Endothelial cell of umbilical vein (primary cell): ENCODE data around the gene PTPRK. TPM values are rescaled to one million over a fixed set of nuclear protein-coding genes. Genes with fewer than 3 reads are reported as not detected.

Experiments
- BruUV-seq: library from RNA; stranded (reverse); fragments of 400-500 nt; replicated peaks from 2 replicates; lab custom pipeline; 2021; lab: Mats Ljungman, UMichigan
- CTCF ChIA-PET: fragments of 300-600, 350-600 bp; sonication (Branson Sonifier 250); formaldehyde crosslinking; loops from one replicate; lab custom pipeline; 2021; ENCODE audit warnings: antibody characterized with exemption, inconsistent platforms; lab: Charles Lee
- POLR2A ChIA-PET: fragments of 300-600, 350-600 bp; sonication (Branson Sonifier 250); formaldehyde crosslinking; loops from one replicate; lab custom pipeline; 2021; ENCODE audit warnings: antibody characterized with exemption, inconsistent platforms; lab: Charles Lee
- DNase-seq: peaks from one replicate; pipeline ENCODE4 v3.0.0-alpha.2; 2011; ENCODE audit warnings: low read depth, low spot score
- FAIRE-seq: peaks from 2 replicates; lab custom pipeline; 2011; peaks lifted over from hg19 to GRCh38; lab: Jason Lieb, UNC
- H2AFZ ChIP-seq: 2 replicates; pipeline ENCODE4 v1.6.0; 2012; ENCODE audit warnings: low read depth, low read length, control low read depth, inconsistent platforms
- H3K27ac ChIP-seq: 2 replicates; pipeline ENCODE4 v1.5.1; 2011; ENCODE audit warnings: low read depth, mild to moderate bottlenecking, control low read depth, low read length, moderate library complexity; ENCODE audit not compliant: insufficient read depth
- H3K27me3 ChIP-seq, 2 experiments: 2 replicates each; pipeline versions ENCODE4 v1.6.0 to v1.6.1; 2011; ENCODE audit warnings: low read length in 2 of 2, mixed read lengths in 1 of 2; ENCODE audit not compliant: control insufficient read depth in 2 of 2, insufficient read depth in 2 of 2
- H3K36me3 ChIP-seq, 2 experiments: 2 replicates in 1 of 2; 3 replicates in 1 of 2; pipeline ENCODE4 v1.5.1; 2011; ENCODE audit warnings: low read length in 2 of 2, mild to moderate bottlenecking in 1 of 2, moderate library complexity in 1 of 2; ENCODE audit not compliant: control insufficient read depth in 2 of 2, insufficient read depth in 2 of 2; ENCODE audit errors: extremely low read depth in 1 of 2
- H3K4me1 ChIP-seq: 3 replicates; pipeline ENCODE4 v1.5.1; 2011; ENCODE audit warnings: mild to moderate bottlenecking, low read length; ENCODE audit not compliant: control insufficient read depth, insufficient read depth; ENCODE audit errors: extremely low read depth
- H3K4me2 ChIP-seq: 2 replicates; pipeline ENCODE4 v1.6.1; 2011; ENCODE audit warnings: low read length, control low read depth, mixed read lengths; ENCODE audit not compliant: insufficient read depth
- H3K4me3 ChIP-seq, 3 experiments: fragments of 200-600 bp in 1 of 3; sonication (generic), shearing (Covaris generic) in 1 of 3; replicated peaks in 1 of 3; 2 replicates each; pipeline ENCODE4 v1.5.1; 2011 to 2016; ENCODE audit warnings: control low read depth in 3 of 3, low read length in 3 of 3, mild to moderate bottlenecking in 2 of 3, inconsistent platforms in 1 of 3, low read depth in 1 of 3, moderate library complexity in 1 of 3; ENCODE audit not compliant: insufficient read depth in 1 of 3
- H3K79me2 ChIP-seq: 2 replicates; pipeline ENCODE4 v1.6.0; 2012; ENCODE audit warnings: low read length, inconsistent platforms; ENCODE audit not compliant: control insufficient read depth, insufficient read depth
- H3K9ac ChIP-seq: replicated peaks from 2 replicates; pipeline ENCODE3; 2011; ENCODE audit warnings: low read length, control low read depth; ENCODE audit not compliant: insufficient read depth; ENCODE audit errors: extremely low read depth
- H3K9me1 ChIP-seq: replicated peaks from 3 replicates; pipeline ENCODE4 v1.6.0; 2011; ENCODE audit warnings: mild to moderate bottlenecking, low read length; ENCODE audit not compliant: control insufficient read depth, insufficient read depth; ENCODE audit errors: extremely low read depth
- H3K9me3 ChIP-seq: replicated peaks from 2 replicates; pipeline ENCODE4 v1.5.1; 2012; ENCODE audit warnings: low read length, inconsistent platforms; ENCODE audit not compliant: control insufficient read depth, insufficient read depth
- H4K20me1 ChIP-seq: replicated peaks from 2 replicates; pipeline ENCODE3; 2011; ENCODE audit warnings: mild to moderate bottlenecking, low read length; ENCODE audit not compliant: control insufficient read depth, insufficient read depth; ENCODE audit errors: extremely low read depth
- EZH2 ChIP-seq: IDR thresholded peaks from 2 replicates; pipeline ENCODE4 v1.6.1; 2012; ENCODE audit warnings: borderline replicate concordance, low read depth, mild to moderate bottlenecking, moderate library complexity, low read length, inconsistent platforms; ENCODE audit not compliant: severe bottlenecking
- FOS ChIP-seq: IDR thresholded peaks from 2 replicates; pipeline ENCODE4 v1.6.1; 2011; ENCODE audit warnings: mild to moderate bottlenecking, low read length, moderate library complexity, borderline replicate concordance; ENCODE audit not compliant: insufficient read depth
- GATA2 ChIP-seq: IDR thresholded peaks from 2 replicates; pipeline ENCODE4 v1.7.0; 2011; ENCODE audit warnings: low read depth, mild to moderate bottlenecking, moderate library complexity, mixed read lengths, low read length; ENCODE audit not compliant: insufficient read length, insufficient read depth
- JUN ChIP-seq: IDR thresholded peaks from 2 replicates; pipeline ENCODE4 v1.6.1; 2011; ENCODE audit warnings: borderline replicate concordance, low read depth; ENCODE audit not compliant: insufficient read length, insufficient read depth
- MYC ChIP-seq: IDR thresholded peaks from one replicate; pipeline ENCODE4 v1.6.1; 2011; ENCODE audit warnings: mild to moderate bottlenecking, low read depth, low read length
- POLR2A ChIP-seq: IDR thresholded peaks from 2 replicates; pipeline ENCODE4 v1.6.1; 2012; ENCODE audit warnings: low read depth, mild to moderate bottlenecking, control low read depth, low read length
- POLR2AphosphoS5 ChIP-seq: IDR thresholded peaks from 2 replicates; pipeline ENCODE4 v1.6.1; 2012; ENCODE audit warnings: low read depth, mild to moderate bottlenecking, control low read depth, low read length, moderate library complexity; ENCODE audit not compliant: insufficient read depth
- dilution Hi-C: fragments of 300-500 bp; cut with MboI; formaldehyde crosslinking; loops from one replicate; pipeline ENCODE4 v1.15.0; 2019; ENCODE audit warnings: low sequenced_read_pairs; ENCODE audit not compliant: extremely low pct_ligation_motif_present
- intact Hi-C: fragments of 100-400 bp; cut with micrococcal nuclease; formaldehyde crosslinking; loops from one replicate; pipeline ENCODE4 v1.10.0; 2022
- polyA plus RNA-seq, 4 experiments: library from polyadenylated mRNA; depleted of rRNA in 3 of 4; stranded (reverse) in 3 of 4; unstranded in 1 of 4; fragments of >200 nt; gene quantifications; 2 replicates each; pipeline versions ENCODE4 v1.2.1 to v1.2.3, GENCODE V29; 2011 to 2012; ENCODE audit warnings: missing spikeins in 1 of 4
- total RNA-seq: library from RNA; stranded (reverse); gene quantifications from 2 replicates; pipeline ENCODE4 v1.2.3, GENCODE V29; 2021
- TF ChIP-seq, protein P1 (sequence below), 2 donors: IDR thresholded peaks; 1 replicate in 1 of 2; 2 replicates in 1 of 2; pipeline ENCODE4 v1.5.1; 2011; ENCODE audit warnings: low read length in 2 of 2, mild to moderate bottlenecking in 2 of 2, moderate library complexity in 2 of 2, control low read depth in 1 of 2, inconsistent platforms in 1 of 2, low read depth in 1 of 2; ENCODE audit not compliant: insufficient read depth in 1 of 2; ENCODE audit errors: extremely low read depth in 1 of 2
- TF ChIP-seq, protein P2 (sequence below): IDR thresholded peaks from 2 replicates; pipeline ENCODE4 v1.6.1; 2011; ENCODE audit not compliant: insufficient read depth, insufficient read length

PTPRK gene
- total and polyA plus RNA-seq, 2 donors (not counting 3 experiments of a cell fraction or from before 2014, with no cell fraction given), result 15.2 to 74.0 TPM

DNA sequence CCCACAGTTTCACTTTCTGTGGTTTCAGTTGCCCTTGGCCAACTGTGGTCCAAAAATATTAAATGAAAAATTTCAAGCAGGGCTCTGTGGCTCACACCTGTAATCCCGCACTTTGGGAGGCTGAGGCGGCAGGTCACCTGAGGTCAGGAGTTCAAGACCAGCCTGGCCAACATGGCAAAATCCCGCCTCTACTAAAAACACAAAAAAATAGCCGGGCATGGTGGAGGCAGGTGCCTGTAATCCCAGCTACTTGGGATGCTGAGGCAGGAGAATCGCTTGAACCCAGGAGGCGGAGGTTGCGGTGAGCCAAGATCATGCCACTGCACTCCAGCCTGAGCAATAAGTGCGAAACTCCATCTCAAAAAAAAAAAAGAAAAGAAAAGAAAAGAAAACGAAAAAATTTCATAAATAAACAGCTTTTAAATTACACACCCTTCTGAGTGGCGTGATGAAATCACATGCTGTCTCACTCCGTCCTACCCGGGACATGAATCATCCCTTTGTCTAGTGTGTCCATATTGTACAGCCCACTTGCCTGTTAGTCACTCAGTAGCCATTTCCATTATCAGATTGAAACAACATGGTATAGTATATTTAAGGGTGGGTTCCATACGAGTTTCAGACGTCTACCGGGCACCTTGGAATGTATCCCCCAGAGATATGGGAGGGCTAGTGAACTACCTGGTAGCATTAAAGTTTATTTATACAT is 11.7 kb downstream of the PTPRK start:
- CTCF ChIA-PET, result interaction anchor here (1.0 to 3.9 kb wide), 6 partner anchors 8 to 653 kb away, joined by 3 to 26 read pairs (median 6); partner anchors contain the start of gene PTPRK
- Histone ChIP-seq H3K9ac (peak overlapping the region; percentile 63), H3K79me2 (peaks cover 74% of the 10 kb centered on the region), H4K20me1 (no peaks in the 10 kb centered on the region), H3K27ac (peak overlapping the region; percentile 97), H3K4me3 (peak overlapping the region in 1 of 3 experiments; percentile 39), H3K4me2 (peak overlapping the region; percentile 73), H3K27me3 (no peaks in the 10 kb centered on the region), H2AFZ (no peak overlapping the region), H3K9me1 (no peaks in the 10 kb centered on the region), H3K9me3 (no peaks in the 10 kb centered on the region), H3K36me3 (no peaks in the 10 kb centered on the region), H3K4me1 (peaks cover 56% of the 10 kb centered on the region)
- DNase-seq (peak; percentile 92), FAIRE-seq (peak; percentile 88)
- POLR2A ChIA-PET, result interaction anchor here (0.7 to 1.6 kb wide), 2 partner anchors 12 to 280 kb away, joined by 4 to 8 read pairs; partner anchors contain the start of gene PTPRK
- dilution Hi-C loops (no loop called here), intact Hi-C loops (loop anchor here (1.0 kb wide), 3 partner anchors 12 to 25 kb away; partner anchors contain the start of gene PTPRK)
- TF ChIP-seq JUN, result peak; percentile 88
- TF ChIP-seq MYC, result peak; percentile 78
- TF ChIP-seq POLR2A, result peak; percentile 66
- TF ChIP-seq GATA2, result peak; percentile 89
- TF ChIP-seq, protein P1, sequence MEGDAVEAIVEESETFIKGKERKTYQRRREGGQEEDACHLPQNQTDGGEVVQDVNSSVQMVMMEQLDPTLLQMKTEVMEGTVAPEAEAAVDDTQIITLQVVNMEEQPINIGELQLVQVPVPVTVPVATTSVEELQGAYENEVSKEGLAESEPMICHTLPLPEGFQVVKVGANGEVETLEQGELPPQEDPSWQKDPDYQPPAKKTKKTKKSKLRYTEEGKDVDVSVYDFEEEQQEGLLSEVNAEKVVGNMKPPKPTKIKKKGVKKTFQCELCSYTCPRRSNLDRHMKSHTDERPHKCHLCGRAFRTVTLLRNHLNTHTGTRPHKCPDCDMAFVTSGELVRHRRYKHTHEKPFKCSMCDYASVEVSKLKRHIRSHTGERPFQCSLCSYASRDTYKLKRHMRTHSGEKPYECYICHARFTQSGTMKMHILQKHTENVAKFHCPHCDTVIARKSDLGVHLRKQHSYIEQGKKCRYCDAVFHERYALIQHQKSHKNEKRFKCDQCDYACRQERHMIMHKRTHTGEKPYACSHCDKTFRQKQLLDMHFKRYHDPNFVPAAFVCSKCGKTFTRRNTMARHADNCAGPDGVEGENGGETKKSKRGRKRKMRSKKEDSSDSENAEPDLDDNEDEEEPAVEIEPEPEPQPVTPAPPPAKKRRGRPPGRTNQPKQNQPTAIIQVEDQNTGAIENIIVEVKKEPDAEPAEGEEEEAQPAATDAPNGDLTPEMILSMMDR (IDR thresholded peaks at IDR 0.05; ENCODE audit: extremely low read depth in 1 of 2, insufficient read depth in 1 of 2, low read depth in 1 of 2, low read length in 2 of 2), result no peak
- no peak for TF ChIP-seq EZH2
- TF ChIP-seq, protein P2, sequence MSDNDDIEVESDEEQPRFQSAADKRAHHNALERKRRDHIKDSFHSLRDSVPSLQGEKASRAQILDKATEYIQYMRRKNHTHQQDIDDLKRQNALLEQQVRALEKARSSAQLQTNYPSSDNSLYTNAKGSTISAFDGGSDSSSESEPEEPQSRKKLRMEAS, result peak; percentile 51
- TF ChIP-seq FOS, result peak; percentile 93
- TF ChIP-seq POLR2AphosphoS5, result peak; percentile 67
- no TSS peak for BruUV-seq
